ENCODE results near the gene VPS16. TPM values are rescaled to one million over a fixed set of nuclear protein-coding genes. Genes with fewer than 3 reads are reported as not detected.

VPS16 gene
- total and polyA plus RNA-seq, 10 donors: 32.0 to 104 (median 44.5) TPM

DNA sequence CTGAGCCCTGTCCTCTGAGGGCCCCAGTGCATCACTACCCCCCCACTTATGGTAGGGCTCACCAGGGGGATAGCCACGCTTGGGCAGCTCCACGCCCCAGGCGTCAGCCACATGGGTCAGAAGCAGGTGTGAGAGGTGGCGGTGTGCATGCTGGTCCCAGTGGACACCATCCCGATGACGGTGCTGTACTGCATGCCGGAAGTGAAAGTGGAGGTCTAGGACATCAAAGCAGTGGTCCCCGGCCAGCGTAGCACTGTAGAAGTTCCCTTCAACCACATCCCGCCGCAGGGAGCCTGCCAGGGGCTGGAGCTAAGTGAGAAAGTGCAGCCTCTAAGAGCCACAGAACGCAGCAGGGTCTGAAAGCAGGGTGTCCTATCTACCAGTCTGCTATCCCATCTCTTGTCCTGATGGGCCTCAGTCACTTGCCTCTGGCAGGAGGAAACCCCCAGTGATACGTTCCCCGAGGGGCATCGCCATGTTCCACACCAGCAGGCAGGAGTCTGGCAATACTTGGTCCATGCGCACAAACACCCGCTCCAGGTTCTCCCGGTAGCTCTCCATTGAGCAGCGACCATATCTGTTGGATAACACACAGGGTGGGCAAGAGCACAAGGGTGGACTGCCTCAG is 2.3 kb upstream of the VPS16 start:
- no peaks in the 10 kb centered on the region for H3K27me3 ChIP-seq (replicated peaks in 1 of 7)
- intact Hi-C loops (cut with DNase I; ENCODE audit: low total_unique reads): no loop called here
- no peak overlapping the region for H3K4me3 ChIP-seq
- DNase-seq: no peak
- 88 to 92% (median 91%) methylated on average over 17 to 19 of the region's 19 CpGs for WGBS, 5 donors
- peaks cover 8 to 43% (median 32%) of the 10 kb centered on the region in 6 donors for H3K4me1 ChIP-seq
- no peak overlapping the region for H3K27ac ChIP-seq
- peak in 1 of 3 donors; percentile 27 for TF ChIP-seq POLR2AphosphoS5 (IDR thresholded peaks at IDR 0.05)
- TF ChIP-seq, protein P1, sequence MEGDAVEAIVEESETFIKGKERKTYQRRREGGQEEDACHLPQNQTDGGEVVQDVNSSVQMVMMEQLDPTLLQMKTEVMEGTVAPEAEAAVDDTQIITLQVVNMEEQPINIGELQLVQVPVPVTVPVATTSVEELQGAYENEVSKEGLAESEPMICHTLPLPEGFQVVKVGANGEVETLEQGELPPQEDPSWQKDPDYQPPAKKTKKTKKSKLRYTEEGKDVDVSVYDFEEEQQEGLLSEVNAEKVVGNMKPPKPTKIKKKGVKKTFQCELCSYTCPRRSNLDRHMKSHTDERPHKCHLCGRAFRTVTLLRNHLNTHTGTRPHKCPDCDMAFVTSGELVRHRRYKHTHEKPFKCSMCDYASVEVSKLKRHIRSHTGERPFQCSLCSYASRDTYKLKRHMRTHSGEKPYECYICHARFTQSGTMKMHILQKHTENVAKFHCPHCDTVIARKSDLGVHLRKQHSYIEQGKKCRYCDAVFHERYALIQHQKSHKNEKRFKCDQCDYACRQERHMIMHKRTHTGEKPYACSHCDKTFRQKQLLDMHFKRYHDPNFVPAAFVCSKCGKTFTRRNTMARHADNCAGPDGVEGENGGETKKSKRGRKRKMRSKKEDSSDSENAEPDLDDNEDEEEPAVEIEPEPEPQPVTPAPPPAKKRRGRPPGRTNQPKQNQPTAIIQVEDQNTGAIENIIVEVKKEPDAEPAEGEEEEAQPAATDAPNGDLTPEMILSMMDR (IDR thresholded peaks at IDR 0.05 in 8 of 11, conservative IDR thresholded peaks at IDR 0.05 in 3 of 11): no peak
- peaks cover 0 to 38% (median 3%) of the 10 kb centered on the region in 6 donors for H3K36me3 ChIP-seq
- H3K9me3 ChIP-seq: no peaks in the 10 kb centered on the region

DNA sequence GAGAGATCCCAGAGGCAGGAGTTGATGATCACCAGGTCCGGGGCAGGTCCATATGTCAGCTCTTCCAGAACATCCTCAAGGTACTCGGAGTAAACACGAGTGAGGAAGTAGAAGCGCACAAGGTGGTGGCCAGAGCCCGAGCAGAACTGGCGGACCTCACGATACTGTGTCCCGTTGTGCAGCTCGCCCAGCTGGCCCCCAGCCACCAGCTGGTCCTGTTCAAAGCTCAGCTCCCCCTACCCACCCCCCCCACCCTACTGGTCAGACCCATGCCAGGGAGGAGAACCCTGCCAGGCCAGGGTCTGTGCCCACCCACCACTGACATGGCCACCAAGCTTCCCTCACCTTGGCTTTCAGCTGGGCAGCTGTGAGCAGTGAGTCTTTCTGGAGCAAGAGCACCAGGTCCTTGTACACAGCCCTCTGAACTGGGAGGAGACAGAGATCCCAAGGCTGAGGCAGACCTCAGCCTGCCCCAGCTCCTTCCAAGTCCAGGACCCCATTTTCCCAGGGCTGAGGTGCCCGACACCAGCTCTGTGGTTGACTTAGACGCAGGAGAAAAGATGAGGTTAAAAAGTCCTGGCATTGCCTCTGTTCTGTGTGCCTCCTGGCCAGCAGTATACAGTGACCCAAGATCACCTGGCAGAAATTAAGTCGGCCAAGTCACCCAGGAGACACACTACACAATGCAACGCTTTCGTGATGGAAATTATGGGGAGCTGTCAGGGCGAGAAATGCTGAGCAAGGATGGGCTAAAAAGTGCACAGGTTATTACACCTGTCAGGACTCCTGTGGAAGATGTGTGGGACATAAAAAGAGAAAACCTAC is 1.5 kb upstream of the VPS16 start:
- DNase-seq: no peak
- TF ChIP-seq POLR2A (IDR thresholded peaks at IDR 0.05) (no peak), POLR2AphosphoS5 (IDR thresholded peaks at IDR 0.05) (no peak)
- TF ChIP-seq, protein P1 (IDR thresholded peaks at IDR 0.05 in 8 of 11, conservative IDR thresholded peaks at IDR 0.05 in 3 of 11): no peak
- intact Hi-C loops (cut with DNase I; ENCODE audit: low total_unique reads): no loop called here
- Histone ChIP-seq H3K4me3 (peak overlapping the region in 1 of 8 donors; percentile 84), H3K36me3 (peaks cover 0 to 46% (median 3%) of the 10 kb centered on the region in 6 donors), H3K9me3 (no peaks in the 10 kb centered on the region), H3K27ac (no peak overlapping the region), H3K4me1 (peaks cover 8 to 45% (median 32%) of the 10 kb centered on the region in 6 donors), H3K27me3 (replicated peaks in 1 of 7) (no peaks in the 10 kb centered on the region)
- WGBS, 5 donors: 93 to 98% (median 96%) methylated on average over 14 to 15 of the region's 15 CpGs

DNA sequence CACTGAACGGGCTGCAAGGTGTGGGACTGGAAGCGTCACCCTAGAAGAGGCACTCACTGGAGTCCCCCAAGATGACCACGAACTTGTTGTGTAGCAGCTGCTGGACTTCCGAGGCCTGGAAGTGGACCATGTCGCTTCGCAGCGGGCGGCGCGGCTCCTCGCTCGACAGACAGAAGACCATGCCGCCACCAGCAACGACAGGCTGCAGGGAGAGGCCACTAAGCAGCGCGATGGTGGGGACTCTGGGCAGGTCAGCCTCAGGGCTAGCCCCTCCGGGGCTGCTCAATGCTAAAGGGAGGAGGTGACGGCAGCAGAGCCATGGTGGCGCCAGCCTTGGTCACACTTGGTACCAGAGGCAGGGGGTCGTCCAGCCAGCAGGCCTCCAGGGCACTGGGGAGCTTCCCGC is 810 bp upstream of the VPS16 start:
- peak overlapping the region; percentile 89 to 97 (median 96) for H3K27ac ChIP-seq
- peaks cover 0 to 48% (median 3%) of the 10 kb centered on the region in 6 donors for H3K36me3 ChIP-seq
- H3K27me3 ChIP-seq (replicated peaks in 1 of 7): no peaks in the 10 kb centered on the region
- 86 to 96% (median 89%) methylated on average over 16 to 21 of the region's 21 CpGs for WGBS, 5 donors
- H3K9me3 ChIP-seq: no peaks in the 10 kb centered on the region
- peak overlapping the region; percentile 73 to 98 (median 96) for H3K4me3 ChIP-seq
- DNase-seq: no peak
- TF ChIP-seq, protein P1 (IDR thresholded peaks at IDR 0.05 in 8 of 11, conservative IDR thresholded peaks at IDR 0.05 in 3 of 11): no peak
- no peak for TF ChIP-seq POLR2AphosphoS5 (IDR thresholded peaks at IDR 0.05)
- no peak for TF ChIP-seq POLR2A (IDR thresholded peaks at IDR 0.05)
- intact Hi-C loops (cut with DNase I; ENCODE audit: low total_unique reads): no loop called here
- H3K4me1 ChIP-seq: peaks cover 8 to 45% (median 32%) of the 10 kb centered on the region in 6 donors

Data from spleen (tissue), 11 donors.